Kidney capillary endothelial cell (primary cell): Measurements from ENCODE around the gene TAPBP.
"Not testable (repeated sequence)": the region's sequence is repeated elsewhere in the genome, so short reads cannot be mapped to it uniquely, and the experiment has no call there.

Source experiments
- DNase-seq: peaks from one replicate; pipeline ENCODE4 v3.0.0-alpha.2; 2018; ENCODE audit warnings: low spot score

TAPBP gene

GRCh38 chr6:33276581-33276863 lies 37.4 kb downstream of the TAPBP start:
- no peak for DNase-seq

GRCh38 chr6:33275795-33276580 lies 37.9 kb downstream of the TAPBP start:
- not testable (repeated sequence) for DNase-seq

- DNase-seq = no peak
Measured at GRCh38 chr6:33273924-33274902, 39.7 kb downstream of the TAPBP start.

DNA sequence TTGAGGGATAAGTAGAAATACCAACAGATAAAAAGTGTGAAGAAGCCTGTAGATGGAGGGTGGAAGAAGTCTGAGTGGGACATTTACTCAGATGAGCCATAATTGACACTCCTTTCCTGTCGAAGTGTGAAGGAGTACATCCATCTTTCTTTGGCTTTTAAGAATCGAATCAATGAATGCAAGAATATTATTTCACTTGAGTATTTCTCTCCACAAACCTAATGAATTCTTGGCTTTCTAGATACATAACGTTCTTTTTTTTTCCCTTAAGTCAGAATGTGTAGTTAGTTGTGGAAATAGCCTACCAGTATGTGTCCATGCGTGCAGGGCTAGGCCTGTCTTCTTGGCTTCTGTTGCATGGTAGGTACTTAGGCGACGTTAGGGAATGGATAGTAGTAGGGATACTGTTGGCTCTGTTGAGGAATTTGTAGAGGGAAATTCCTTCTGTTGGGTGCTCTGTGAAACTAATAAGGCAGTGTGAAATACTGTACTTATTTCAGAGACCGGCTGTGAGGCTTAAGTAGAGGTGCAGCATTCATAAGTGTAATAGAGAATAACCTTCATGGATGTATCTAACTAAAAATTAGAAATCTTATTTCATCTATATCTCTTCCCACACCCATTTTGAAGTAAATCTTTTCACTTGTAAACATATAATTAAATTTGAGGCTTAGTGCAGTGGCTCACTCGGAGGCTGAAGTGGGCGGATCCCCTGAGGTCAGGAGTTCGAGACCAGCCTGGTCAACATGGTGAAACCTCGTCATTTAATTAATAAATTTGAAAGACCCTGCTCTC lies 40.6 kb downstream of the TAPBP start:
- DNase-seq = no peak

DNA sequence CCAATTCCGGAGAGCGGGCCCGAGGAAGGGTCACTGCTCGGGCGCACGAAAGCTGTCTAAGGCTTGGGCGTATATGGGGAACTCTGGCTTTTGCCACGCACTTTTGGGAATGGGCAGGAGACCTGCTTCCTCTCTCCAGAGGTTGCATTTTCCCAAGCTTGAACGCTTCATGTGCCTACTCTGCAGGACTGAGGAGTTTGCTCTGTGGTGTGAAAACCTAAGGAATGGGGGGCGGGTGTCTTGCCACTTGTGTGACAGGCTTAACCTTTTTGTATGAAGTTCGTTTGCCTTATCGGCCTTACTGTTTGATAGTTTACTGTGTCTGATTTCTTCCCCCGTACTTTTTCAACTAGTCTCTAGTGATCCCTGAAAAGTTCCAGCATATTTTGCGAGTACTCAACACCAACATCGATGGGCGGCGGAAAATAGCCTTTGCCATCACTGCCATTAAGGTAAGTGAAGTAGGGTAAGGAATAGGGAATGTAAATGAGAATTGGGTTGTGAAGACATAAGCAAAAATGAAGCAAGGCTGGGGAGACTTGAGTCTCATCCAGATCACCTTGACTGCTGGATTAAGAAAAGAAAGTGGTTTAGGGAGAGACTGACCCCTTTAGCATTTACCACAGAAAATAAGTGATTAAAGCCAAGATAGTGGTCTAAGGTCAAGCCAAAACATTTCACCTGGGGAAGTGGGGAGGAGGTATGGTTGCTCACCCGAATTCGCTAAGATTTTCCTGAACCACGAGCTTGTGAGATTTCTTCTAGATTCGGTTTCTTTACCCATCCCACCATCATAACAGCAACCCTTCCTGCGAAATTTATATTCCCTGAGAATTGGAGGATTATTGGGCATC lies 41.4 kb downstream of the TAPBP start:
- no peak for DNase-seq

DNA sequence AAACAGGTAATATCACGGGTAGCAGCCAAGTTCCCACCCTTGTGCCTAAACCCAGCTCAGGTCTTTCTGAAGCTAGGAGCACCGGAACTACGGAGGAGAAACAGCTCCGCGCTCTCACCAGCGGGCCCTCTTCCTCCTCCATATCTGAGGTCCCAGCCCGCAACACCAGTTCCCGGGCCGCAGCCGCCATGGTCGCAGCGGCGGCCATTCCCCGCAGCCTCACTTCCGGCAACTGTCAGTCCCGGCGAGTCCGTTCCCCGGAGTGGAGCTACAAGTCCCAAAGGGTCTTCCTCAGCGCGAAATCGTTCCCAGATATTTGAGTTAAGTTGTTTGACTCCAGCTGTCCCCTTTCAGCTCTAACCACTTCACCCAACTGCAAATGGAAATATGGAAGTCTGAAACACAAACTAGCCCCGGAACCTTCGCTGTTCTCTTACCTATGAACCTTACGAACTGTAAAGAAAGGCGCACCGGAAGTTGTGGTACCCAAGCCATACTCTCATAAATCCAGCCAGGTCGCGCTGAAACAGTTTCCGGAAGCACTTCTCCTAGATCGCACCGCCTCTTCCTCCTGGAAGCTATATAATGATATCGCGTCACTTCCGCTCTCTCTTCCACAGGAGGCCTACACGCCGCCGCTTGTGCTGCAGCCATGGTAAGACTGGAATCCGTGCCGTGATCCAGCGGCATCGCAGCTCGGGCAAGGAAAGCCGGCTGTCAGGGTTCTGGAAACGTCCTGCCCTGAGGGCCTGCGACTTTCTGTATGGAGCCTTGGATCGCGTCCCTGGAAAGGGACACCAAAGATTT lies 42.2 kb downstream of the TAPBP start, which contains the start of the genes RPS18 and VPS52:
Gene RPS18 (plus strand): TSS at position 608 of the 807 bp plus-strand sequence. CDS start 45 bp downstream, at position 653.
Gene VPS52 (minus strand): TSS at position 409 of the 807 bp plus-strand sequence. CDS start 201 bp downstream, at position 208.
- DNase-seq = peak; percentile 93

GRCh38 chr6:33271117-33271467 lies 42.8 kb downstream of the TAPBP start:
- DNase-seq = no peak

DNA sequence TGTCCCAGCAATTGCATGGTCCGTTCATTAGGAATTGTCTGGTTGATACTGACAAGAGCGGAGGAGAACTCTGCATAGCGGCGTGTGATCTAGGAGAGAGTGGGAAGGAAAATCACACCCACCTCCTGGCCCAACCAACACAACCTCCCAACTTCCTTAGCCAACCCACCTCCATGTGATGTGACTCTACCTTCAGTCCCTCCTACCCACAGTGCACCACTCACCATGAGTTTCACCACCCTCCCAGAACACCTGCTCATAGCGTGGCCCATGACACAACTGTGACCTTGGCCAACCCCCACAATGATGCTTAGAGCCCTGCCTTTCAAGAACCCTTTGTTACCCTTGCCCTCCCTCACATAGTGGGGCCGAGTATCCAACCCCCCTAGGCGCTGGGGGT lies 49.9 kb downstream of the TAPBP start:
- no peak for DNase-seq

GRCh38 chr6:33262490-33262889 lies 51.4 kb downstream of the TAPBP start:
- DNase-seq = not testable (repeated sequence)

DNA sequence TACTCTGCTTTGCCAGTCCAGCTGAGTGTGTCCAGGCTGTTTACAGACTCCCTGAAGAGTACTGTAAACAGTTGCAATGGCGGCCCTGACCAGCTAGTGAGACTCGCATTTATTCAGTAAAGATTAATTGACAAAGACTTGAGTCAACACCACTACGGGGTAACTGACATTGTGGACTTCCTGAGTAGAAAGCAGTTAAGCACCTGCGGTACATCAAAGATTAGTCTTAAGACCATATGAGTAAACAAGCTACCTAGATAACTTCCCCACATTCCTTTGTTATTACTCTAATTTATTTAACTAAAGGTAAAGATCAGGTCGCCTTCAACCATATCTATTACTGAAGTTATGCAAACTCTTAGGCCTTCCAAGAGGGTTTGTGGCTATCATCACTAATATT lies 54.8 kb downstream of the TAPBP start:
- DNase-seq = no peak

DNA sequence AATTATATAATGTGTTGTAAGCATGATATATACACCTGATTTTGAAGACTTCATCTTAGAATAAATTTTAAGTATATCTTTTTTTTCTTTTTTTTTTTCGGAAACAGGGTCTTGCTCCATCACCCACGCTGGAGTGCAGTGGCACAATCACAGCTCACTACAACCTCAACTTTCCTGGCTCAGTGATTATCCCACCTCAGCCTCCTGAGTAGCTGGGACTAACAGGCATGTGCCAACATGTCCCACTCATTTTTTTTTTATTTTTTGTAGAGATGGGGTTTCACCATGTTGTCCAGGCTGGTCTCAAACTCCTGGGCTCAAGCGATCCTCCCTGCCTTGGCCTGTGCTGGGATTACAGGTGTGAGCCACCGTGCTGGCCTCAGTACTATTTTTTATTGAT lies 59.3 kb downstream of the TAPBP start:
- DNase-seq = no peak

GRCh38 chr6:33252759-33253158 lies 61.1 kb downstream of the TAPBP start:
- peak; percentile 27 for DNase-seq

DNA sequence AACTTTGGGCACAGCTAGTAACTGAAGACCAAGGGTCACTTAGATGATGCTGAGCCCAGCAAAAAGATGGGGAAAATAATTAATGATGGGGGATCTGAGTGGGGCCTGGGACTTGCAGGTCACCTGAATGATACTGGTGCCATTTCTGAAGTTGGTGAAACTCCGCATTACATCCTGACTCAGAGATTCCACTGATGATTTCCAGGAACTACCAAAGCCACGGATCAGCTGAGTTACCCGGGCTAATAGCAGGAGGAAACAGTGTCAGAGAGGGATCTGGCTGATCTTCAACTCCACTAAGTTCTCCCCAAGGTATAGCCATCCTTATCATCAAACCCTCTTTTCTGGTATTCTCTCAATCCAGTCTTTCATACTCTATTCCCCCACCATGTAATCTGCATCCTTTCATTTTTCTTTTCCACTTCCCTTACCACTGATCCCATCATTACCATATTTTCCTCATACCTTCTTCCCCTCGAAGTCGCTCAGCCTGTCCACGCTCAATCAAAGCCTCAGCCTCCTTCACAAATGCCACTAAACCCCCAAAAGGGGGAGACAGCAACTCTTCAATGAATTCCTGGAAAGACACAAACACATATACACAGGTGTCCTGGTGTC lies 62.4 kb downstream of the TAPBP start:
- no peak for DNase-seq

DNA sequence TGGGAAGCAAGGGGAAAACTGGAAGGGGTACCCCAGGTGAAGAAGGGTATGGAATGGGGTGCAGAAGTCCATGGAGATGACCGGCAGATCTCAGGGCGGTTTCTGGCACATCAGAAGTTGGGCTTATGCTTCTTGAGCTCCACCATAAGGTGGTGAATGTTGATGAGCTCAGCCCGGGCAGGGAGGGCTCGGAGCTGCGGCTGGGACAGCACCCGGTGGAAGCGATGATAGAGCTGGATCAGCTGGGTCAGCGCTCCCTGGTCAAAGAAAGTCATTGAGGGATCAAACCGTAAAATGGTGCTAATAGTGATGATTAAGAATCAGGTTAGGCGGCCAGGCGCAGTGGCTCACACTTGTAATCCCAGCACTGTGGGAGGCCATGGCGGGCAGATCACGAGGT lies 63.1 kb downstream of the TAPBP start:
- no peak for DNase-seq

- peak; percentile 63 for DNase-seq
Measured at GRCh38 chr6:33249732-33250630, 63.9 kb downstream of the TAPBP start.
